Skin of body (tissue), 2 donors: ENCODE results near the gene KRT16. TPM values are rescaled to one million over a fixed set of nuclear protein-coding genes. Genes with fewer than 3 reads are reported as not detected.
"Not testable (repeated sequence)": the region's sequence is repeated elsewhere in the genome, so short reads cannot be mapped to it uniquely, and the experiment has no call there.

Experiments used
- DNase-seq: peaks from one replicate; lab custom pipeline; 2025; lab: John Stamatoyannopoulos, UW
- total RNA-seq: library from RNA; depleted of rRNA; stranded (reverse); fragments of >200 nt; gene quantifications from one replicate; pipeline ENCODE4 v1.2.3, GENCODE V29; 2014

Gene KRT16
- total RNA-seq, 1 donor from 2014 or later: 142 TPM

- peak; percentile 29 for DNase-seq
Measured at GRCh38 chr17:41647940-41648410, 35.4 kb upstream of the KRT16 start.

- no peak for DNase-seq
Measured at GRCh38 chr17:41647038-41647813, 34.7 kb upstream of the KRT16 start.

GRCh38 chr17:41642252-41643156 is 29.9 kb upstream of the KRT16 start:
- no peak for DNase-seq

- not testable (repeated sequence) for DNase-seq
Measured at GRCh38 chr17:41640596-41640995, 28.0 kb upstream of the KRT16 start.

- no peak for DNase-seq
Measured at GRCh38 chr17:41639492-41640473, 27.2 kb upstream of the KRT16 start.

- DNase-seq: no peak
Measured at GRCh38 chr17:41638941-41639340, 26.4 kb upstream of the KRT16 start.

- DNase-seq: no peak
Measured at GRCh38 chr17:41638194-41638593, 25.6 kb upstream of the KRT16 start.

GRCh38 chr17:41636652-41637051 is 24.1 kb upstream of the KRT16 start:
- DNase-seq: no peak

GRCh38 chr17:41635121-41636097 is 22.8 kb upstream of the KRT16 start:
- peak; percentile 48 for DNase-seq

GRCh38 chr17:41634639-41635038 is 22.1 kb upstream of the KRT16 start:
- DNase-seq: no peak

- DNase-seq: no peak
Measured at GRCh38 chr17:41633556-41634199, 21.1 kb upstream of the KRT16 start.

- DNase-seq: no peak
Measured at GRCh38 chr17:41632482-41633105, 20.0 kb upstream of the KRT16 start.

- no peak for DNase-seq
Measured at GRCh38 chr17:41631898-41632285, 19.3 kb upstream of the KRT16 start.

GRCh38 chr17:41631025-41631897 is 18.7 kb upstream of the KRT16 start:
- DNase-seq: no peak

- no peak for DNase-seq
Measured at GRCh38 chr17:41629826-41630670, 17.5 kb upstream of the KRT16 start.

GRCh38 chr17:41629316-41629715 is 16.7 kb upstream of the KRT16 start:
- no peak for DNase-seq
